DMS79 treated with DMSO at 0.1 percent for 48 hours (cell line): ENCODE results near the gene LIPK.
"Not testable (repeated sequence)": the region's sequence is repeated elsewhere in the genome, so short reads cannot be mapped to it uniquely, and the experiment has no call there.

Experiments used
- DNase-seq: peaks from one replicate; lab custom pipeline; 2025; lab: John Stamatoyannopoulos, UW

Gene LIPK, protein sequence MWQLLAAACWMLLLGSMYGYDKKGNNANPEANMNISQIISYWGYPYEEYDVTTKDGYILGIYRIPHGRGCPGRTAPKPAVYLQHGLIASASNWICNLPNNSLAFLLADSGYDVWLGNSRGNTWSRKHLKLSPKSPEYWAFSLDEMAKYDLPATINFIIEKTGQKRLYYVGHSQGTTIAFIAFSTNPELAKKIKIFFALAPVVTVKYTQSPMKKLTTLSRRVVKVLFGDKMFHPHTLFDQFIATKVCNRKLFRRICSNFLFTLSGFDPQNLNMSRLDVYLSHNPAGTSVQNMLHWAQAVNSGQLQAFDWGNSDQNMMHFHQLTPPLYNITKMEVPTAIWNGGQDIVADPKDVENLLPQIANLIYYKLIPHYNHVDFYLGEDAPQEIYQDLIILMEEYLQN

DNA sequence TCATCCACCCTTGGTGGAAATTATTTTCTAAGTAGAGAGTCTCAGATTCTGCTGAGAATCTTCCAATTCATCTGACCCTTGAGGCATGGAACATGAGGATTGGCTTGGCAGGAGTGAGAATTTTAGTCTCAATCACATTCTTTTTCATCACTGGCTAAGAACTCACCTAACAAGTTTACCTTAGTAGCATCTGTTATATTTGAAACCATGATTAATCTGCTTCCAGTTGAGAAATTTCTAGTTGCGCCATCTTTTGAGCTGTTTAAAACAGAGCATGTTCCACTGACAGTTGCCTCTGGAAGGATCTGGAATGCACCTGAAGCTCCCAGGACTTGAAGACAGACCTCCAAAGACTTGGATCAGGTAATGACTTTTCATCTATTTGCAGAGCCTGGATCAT, at the start of gene LIPK:
TSS of gene LIPK (plus strand) at position 292 of the 400 bp plus-strand sequence. CDS start 18,295 bp downstream, outside the sequence.
- DNase-seq: no peak

DNA sequence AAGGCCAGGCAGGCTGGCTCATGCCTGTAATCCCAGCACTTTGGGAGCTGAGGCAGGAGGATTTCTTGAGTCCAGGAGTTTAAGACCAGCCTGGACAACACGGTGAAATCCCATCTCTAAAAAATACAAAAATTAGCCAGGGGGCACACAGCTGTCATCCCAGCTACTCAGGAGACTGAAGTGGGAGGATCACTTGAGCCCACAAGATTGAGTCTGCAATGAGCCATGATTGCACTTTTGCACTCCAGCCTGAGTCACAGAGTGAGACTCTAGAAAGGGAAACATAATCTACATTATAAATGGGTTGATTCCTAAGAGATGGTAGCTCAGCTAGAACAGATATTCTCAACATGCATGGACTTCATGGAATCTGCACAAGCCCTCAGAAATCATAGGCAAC, 48.1 kb upstream of the LIPK start:
- DNase-seq: no peak

DNA sequence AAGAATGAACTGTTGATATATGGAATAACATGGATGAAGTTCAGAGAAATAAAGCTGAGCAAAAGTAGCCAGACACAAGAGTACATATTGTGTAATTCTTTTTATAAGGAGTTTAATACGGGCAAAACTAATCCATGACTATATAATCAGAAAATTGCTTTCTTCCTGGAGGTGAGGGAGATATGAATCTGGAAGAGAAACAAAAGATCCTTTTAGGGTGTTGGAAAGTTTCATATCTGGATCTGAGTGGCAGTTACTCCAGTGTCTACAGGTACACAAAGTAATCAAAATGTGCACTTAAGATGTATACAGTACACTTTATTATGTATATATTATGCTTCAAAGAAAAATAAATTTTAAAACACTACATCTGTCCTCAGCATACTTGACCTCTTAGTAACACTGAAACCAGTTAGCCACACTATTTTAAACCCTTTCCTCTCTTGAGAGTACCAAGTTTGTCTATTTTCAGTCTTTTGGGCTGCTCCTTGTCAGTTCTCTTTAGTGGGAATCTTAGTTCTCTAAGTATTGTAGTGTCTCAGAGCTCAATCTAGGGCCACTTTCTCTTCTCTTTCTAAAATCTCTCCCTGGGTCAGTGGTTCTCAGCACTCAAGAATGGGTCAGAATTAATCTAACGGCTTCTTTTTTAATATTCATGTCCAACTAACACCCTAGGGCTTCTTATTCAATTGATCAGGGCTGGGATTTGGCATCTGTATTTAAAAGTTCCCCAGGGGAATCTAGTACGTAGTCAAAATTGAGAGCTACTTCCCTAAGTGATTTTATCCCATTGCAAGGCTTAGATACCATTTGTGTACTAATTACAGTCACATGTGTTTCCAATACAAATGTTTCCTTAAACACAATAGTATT, 46.1 kb upstream of the LIPK start:
- no peak for DNase-seq

DNA sequence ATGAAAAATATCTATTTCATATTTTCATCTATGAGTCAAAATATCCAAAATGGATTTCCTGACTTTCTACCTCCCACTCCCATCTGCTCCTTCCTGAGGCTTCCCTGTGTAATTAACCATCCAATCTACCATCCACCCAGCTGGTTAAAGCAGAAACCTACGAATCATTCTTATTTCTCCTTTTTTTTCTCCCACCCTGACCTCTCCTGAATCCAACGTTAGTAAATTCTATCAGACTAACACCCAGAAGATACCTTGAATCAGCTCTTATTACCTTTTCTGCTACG, 45.5 kb upstream of the LIPK start:
- DNase-seq: no peak

DNA sequence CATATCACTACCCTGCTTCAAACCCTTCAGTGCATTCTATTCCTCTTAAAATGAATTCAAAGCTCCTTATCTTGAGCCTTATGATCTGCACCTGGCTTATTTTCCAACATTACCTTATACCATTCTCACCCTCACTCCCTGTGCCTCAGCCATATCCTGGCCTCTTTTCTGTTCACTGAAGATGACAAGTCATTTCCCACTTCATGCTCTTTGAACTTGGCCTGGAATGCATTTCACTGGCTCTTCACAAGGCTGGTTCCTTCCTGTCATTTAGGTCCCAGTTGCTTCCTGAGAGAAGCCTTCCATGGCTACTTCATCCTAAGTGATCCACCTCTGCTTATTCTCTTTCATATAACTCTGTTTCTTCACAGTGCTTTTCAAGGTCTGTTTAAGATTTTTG, 45.0 kb upstream of the LIPK start:
- DNase-seq: no peak

DNA sequence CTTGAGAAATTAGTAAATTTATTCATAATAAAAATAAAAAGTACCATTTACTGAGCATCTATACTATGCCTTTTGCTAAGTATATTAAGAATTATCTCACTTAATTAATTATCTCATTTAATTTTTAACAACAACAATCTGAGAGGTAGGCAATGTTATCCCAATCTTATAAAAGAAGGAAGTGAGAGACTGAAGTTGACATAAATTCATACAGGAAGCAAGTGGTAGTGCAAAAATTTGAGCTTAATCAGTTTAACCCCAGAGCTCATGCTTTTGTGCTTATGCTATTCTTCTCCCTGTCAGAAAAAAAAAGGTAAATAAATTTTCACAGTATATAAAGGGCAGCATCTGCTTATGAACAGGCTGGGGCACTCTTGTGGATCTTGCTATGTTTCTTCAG, 44.5 kb upstream of the LIPK start:
- DNase-seq: no peak

DNA sequence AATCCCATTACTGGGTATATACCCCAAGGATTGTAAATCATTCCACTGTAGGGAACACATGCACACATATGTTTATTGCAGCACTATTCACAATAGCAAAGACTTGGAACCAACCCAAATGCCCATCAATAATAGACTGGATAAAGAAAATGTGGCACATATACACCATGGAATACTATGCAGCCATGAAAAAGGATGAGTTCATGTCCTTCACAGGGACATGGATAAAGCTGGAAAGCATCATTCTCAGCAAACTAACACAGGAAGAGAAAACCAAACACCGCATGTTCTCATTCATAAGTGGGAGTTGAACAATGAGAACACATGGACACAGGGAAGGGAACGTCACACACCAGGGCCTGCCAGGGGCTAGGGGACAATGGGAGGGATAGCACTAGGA, 42.9 kb upstream of the LIPK start:
- DNase-seq: not testable (repeated sequence)

DNA sequence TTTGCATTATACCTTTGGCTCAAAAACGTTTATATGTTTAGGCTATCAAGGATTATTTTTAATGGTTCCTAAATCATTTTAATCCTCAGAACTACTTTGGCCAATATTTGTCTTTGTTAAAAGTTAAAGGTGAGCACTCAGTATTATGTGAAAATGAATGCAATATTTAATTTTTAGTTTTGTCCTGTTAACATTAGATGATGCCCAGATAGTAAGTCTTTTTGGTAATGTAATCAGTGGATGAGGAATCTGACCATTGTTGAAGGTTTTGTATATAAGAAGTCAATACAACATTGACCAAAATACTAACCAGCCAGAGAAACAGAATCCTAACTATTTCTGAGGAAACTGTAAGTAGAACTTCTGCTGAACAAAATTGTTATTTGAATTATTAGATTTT, 41.9 kb upstream of the LIPK start, which contains the start of gene LIPF:
TSS of gene LIPF (plus strand) at position 301 of the 400 bp plus-strand sequence. CDS start 2,856 bp downstream, outside the sequence.
- no peak for DNase-seq

DNA sequence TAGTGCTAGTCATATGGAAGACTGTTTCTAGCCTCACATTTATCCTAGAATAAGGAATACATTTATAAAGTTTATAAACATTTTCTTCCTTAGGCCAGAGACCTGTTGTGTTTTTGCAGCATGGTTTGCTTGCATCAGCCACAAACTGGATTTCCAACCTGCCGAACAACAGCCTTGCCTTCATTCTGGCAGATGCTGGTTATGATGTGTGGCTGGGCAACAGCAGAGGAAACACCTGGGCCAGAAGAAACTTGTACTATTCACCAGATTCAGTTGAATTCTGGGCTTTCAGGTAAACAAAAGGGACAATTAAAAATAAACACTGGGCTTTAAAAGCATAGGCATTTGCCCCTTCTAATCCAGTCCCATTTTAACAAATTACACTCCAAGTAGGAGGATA, 37.6 kb upstream of the LIPK start:
- DNase-seq: no peak

DNA sequence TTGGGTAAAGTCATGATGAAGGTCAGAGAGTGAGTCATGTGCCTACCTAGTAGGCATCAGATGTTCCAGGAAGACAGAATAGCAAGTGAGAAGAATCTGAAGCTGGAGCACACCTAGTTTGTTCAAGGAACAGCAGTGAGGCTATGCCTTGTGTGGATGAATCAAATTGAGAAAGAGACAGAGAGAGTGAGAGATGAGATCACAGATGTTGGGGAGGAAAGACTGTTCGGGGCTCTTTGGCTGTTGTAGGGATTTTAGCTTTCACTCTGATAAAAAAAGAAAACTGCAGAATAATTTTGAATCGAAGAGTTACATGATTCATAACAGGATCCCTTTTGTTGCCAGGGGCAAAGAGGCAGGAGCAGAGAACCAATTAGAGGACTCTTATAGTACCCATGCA, 35.6 kb upstream of the LIPK start:
- DNase-seq: no peak

DNA sequence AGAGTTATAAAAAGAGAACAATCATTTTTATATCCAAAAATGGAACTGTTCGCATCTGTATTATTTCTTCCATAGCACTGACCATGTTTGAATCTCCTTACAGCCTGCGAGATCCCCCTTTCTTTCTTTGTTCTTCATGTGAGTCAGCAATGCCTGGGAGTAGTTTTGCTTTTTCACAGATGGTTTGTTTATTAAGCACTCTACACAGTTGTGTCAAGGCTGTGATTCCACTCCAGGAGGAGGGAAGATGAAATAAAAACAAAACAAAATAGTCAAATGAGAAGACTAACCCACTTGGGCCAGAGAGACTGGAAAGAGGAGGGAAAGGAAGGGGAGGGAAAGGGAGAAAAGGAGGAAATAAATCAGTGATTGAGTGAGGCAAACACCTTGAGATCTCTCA, 34.0 kb upstream of the LIPK start:
- DNase-seq: peak; percentile 2

DNA sequence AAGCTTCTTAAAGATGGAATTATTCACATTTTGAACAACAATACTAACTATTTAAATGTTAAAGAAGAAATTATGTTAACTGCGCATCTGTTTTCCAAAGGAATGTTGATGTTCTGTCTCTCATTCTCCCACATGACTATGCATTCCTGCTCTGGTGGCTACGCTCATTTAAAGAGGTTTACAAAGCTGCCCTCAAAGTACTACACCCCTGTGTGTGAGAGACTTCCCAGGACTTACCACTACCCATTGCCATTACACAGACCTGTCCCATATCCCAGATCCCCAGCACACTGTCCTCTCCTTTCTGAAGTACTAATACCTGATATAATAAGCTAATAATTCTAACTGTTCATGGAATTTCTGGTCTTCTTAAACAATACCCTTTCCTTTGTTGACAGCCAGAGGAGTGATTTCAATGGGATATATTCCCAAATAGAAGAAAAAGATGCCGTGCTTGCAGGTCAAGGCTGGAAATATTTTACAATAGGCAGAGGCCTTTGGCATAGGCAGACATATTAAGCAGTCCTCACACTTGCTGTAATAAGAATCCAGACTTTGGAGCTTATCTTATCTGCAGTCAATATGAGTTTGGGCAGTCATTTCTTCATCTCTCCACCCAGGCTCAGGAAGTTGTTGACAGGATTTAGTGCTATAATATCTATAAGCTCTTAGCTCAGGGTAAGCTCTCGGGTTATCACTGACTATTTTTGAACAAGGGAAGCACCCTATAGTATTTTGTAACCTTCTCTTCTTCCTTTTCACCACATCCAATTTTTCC, 29.6 kb upstream of the LIPK start:
- no peak for DNase-seq

DNA sequence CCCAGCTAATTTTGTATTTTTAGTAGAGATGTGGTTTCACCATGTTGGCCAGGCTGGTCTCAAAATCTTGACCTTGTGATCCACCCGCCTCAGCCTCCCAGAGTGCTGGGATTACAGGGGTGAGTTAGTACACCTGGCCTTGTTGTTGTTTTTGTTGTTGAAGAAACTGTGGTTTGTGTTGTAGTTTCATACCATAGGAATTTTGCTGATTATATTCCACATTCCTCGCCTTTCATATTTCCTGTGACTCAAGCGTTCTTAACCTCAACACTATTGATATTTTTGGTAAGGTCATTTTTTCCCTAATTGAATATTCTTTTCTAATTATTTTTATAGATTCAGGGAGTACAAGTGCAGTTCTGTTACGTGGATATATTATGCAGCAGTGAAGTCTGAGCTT, 25.1 kb upstream of the LIPK start:
- DNase-seq: no peak

DNA sequence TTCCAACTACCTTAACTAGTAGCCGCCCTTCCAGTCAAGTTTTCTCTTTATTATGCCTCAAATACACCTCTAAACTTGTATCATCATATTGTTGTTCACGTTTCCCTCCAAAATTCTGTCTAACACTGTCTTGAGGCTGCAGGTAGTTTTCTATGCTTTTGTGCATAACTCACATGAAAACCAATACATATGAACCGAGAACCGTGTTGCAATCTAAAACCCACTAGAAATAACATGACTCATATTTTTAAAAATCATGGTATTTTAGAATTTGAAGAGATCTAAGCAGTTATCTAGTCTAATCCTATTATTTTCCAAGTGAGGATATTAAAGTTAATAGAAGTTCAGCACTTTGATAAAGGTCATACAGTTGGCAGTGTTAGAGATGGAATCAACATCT, 23.6 kb upstream of the LIPK start:
- DNase-seq: no peak

DNA sequence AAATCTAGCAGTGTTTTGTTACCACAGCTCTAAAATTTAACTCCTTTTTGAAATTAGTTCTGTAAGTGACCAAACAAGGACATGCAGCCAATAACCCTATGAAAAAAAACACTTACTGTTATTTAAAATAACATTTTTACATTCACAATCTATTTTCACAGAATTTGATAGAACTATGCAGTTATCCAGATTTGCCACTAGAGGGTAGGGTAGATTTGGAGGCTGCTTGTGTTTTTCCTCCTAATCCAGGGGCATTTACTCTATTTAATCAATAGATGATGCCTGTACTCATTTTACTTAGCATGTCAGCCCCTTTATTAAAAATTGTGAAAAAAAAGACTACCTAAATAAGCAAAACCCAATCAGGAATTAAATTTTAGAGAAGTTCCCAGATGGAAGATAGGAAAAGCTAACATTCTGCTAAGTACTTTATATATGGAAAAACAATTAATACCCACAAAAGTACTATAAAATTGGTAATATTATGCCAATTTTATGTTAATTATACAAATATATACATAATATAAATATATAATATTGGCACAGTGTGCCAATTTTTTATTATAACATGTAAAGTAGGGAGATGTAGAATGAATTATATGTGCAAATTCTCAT, 18.1 kb upstream of the LIPK start:
- DNase-seq: no peak

DNA sequence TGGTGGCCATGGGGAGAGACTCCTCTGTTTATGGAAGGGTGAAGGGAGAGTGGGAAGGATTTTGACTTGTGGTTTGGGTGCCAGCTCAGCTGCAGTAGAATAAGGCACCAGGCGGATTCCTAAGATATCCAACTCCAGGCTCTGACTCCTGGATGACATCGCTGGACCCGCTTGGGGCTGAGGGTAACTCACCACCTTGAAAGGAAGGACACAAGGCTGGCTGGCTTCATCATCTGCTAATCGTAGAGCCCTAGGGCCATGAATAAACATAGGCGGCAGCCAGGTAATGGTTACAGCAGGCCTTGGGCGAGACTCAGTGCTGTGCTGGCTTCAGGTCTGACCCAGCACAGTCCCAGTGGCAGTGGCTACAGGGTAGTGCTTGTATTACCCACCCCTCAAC, 16.7 kb upstream of the LIPK start:
- no peak for DNase-seq

DNA sequence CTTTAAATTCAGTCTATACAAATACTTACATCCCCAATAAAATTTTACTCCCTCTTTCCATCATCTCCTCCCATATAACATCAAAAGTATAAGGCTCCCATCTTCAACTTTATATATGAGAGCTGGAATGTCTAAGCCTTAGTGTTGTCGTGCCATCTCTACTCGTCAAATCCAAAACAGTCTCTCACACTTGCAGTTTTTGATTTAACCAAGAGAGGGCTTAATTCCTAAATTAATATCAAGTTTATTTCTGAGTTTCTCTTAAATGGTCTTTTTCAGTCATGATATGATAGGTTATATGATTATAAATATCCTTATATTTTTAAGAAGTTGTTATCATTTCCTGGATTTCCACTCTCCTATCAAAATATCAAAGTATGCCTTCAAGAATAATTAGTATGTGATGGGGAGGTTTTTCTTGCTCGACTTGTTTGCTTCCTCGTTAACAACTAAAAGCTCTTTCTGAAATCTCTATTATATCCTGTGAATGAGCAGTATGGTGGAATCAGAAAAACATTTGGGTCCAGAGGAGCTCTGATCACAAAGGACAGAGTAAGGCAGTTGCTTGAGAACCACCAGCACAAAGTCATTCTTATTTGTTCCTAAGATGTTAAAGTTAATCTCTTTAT, 12.5 kb upstream of the LIPK start:
- no peak for DNase-seq

DNA sequence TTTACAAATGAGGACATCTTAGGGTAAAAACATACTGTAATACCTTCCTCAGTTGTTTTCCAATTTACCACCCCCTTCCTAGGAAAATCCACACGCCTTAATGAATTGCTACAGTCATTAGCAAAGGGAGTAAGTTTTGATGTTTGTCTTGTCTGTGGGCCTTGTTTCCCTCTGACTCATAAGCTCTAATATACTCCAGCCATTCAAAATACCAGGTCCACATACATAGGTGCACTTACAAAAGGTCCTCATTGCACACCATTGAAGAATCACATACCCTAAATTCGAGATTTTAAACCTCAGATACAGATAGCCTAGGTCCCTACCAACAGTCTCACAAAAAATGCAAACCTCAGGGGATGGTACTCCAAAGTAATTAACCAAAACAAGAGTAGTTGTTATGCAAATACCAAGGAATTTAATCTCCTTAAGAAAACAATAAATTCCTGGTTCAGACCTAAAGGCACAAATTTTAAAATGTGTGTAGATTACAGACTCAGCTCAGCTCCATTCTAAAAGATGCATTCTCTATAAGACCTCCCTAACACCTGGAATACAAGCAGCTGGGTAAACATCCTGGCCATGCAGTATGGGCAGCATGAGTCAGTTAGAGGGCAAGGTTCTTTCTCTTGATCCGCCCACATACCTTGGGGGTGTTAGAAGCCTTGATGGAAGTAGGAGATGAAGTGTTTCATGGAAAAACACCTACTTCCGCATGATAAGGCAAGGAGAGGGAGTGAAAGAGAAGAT, 3.0 kb upstream of the LIPK start:
- DNase-seq: peak; percentile 1

DNA sequence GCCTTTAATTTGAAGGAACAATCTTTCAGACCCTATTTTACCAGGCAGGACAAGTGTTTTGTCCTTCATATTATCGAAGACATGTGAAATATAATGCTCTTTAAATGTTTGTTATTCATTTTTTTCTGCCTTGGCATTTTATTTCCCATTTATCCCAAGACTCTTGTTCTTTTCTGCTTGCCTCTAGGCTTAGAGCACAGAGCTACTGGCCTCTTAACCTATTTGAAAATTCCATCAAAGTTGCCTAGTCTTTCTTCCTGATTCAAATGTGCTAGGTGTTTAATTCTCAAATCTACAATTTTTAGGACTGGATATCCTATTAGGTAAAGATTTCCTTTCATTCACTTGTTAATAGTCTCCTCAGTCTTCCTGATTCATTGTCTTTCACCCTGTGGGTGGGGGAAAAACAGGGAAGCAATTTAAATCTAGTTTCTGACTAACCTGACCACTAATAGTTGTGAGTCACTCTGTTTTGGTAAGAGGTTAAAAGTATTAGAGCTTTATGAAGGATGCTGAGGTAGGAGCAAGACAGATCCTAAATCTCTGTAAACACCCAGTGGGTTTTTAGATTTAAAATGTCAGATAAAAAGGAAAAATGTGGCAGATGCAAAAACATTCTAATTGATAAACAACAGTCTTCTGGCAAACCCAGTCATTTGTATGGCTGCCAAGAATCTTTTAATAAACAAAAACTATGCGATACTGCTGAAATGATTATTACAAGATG, 1.5 kb downstream of the LIPK start:
- DNase-seq: no peak

DNA sequence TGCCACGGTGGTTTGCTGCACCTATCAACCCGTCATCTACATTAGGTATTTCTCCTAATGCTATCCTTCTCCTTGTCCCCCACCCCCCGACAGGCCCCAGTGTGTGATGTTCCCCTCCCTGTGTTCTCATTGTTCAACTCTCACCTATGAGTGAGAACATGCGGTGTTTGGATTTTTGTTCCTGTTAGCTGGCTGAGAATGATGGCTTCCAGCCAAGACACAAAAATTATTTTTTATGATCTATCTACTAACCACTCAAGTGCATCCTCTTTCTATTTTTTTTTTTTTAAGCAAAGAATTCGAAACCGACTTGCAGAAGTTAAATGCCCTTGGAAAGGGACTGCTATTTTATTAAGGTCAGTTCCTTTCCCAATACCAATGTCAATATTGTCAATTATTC, 3.3 kb downstream of the LIPK start:
- not testable (repeated sequence) for DNase-seq
